Upper lobe of right lung (tissue), 1 donor: ENCODE measurements around the gene MTERF2. TPM values are rescaled to one million over a fixed set of nuclear protein-coding genes. Genes with fewer than 3 reads are reported as not detected.

Experiments
- ATAC-seq: fragments of 200-7000 bp; cut with Tn5 transposase; one replicate; pipeline ENCODE4 v1.9.1; 2020; ENCODE audit warnings: mild to moderate bottlenecking, moderate library complexity
- DNase-seq: peaks from one replicate; pipeline ENCODE4 v3.0.0-alpha.2; 2020
- H3K27ac ChIP-seq: fragments of 200-600 bp; one replicate; pipeline ENCODE4 v1.8.0; 2022
- H3K27me3 ChIP-seq: fragments of 200-600 bp; one replicate; pipeline ENCODE4 v1.8.0; 2022; ENCODE audit warnings: mild to moderate bottlenecking
- H3K36me3 ChIP-seq: fragments of 200-600 bp; one replicate; pipeline ENCODE4 v1.8.0; 2022
- H3K4me1 ChIP-seq: fragments of 200-600 bp; one replicate; pipeline ENCODE4 v1.8.0; 2022
- H3K4me3 ChIP-seq: fragments of 200-600 bp; one replicate; pipeline ENCODE4 v1.8.0; 2022; ENCODE audit warnings: mild to moderate bottlenecking
- H3K9me3 ChIP-seq: fragments of 200-600 bp; one replicate; pipeline ENCODE4 v1.8.0; 2022
- intact Hi-C: fragments of 100-400 bp; cut with DNase I; formaldehyde crosslinking; loops from one replicate; pipeline ENCODE4 v1.11.0; 2022
- total RNA-seq: library from RNA; stranded (reverse); fragmentation: NEBNext Ultra II Directional; extraction: Animal tissue kit (Norgen Biotek cat#: 25700); gene quantifications from one replicate; pipeline ENCODE4 v1.2.1, GENCODE V29; 2021
- TF ChIP-seq, protein P1 (sequence below): fragments of 200-600 bp; IDR thresholded peaks from one replicate; pipeline ENCODE4 v1.8.0; 2022; ENCODE audit warnings: antibody characterized with exemption
- donor health status: DM: no; HTN: yes; CAD: no; lungs with severe emphysema.

MTERF2 gene
- total RNA-seq, 1 donor from 2014 or later = 10.9 TPM

- H3K4me1 ChIP-seq = no peaks in the 10 kb centered on the region
- no peaks in the 10 kb centered on the region for H3K9me3 ChIP-seq
- no peaks in the 10 kb centered on the region for H3K36me3 ChIP-seq
- intact Hi-C loops = no loop called here
- TF ChIP-seq, protein P1, sequence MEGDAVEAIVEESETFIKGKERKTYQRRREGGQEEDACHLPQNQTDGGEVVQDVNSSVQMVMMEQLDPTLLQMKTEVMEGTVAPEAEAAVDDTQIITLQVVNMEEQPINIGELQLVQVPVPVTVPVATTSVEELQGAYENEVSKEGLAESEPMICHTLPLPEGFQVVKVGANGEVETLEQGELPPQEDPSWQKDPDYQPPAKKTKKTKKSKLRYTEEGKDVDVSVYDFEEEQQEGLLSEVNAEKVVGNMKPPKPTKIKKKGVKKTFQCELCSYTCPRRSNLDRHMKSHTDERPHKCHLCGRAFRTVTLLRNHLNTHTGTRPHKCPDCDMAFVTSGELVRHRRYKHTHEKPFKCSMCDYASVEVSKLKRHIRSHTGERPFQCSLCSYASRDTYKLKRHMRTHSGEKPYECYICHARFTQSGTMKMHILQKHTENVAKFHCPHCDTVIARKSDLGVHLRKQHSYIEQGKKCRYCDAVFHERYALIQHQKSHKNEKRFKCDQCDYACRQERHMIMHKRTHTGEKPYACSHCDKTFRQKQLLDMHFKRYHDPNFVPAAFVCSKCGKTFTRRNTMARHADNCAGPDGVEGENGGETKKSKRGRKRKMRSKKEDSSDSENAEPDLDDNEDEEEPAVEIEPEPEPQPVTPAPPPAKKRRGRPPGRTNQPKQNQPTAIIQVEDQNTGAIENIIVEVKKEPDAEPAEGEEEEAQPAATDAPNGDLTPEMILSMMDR = no peak
- no peak overlapping the region for H3K27ac ChIP-seq
- no peaks in the 10 kb centered on the region for H3K27me3 ChIP-seq
- DNase-seq = no peak
- ATAC-seq = no peak
- H3K4me3 ChIP-seq = no peak overlapping the region
Measured at GRCh38 chr12:106947461-106947860, 39.5 kb downstream of the MTERF2 start.

- no peak for ATAC-seq
- H3K9me3 ChIP-seq = no peaks in the 10 kb centered on the region
- H3K27me3 ChIP-seq = no peaks in the 10 kb centered on the region
- H3K36me3 ChIP-seq = no peaks in the 10 kb centered on the region
- TF ChIP-seq, protein P1 = no peak
- intact Hi-C loops = no loop called here
- H3K4me3 ChIP-seq = no peak overlapping the region
- no peaks in the 10 kb centered on the region for H3K4me1 ChIP-seq
- no peak overlapping the region for H3K27ac ChIP-seq
- no peak for DNase-seq
Measured at GRCh38 chr12:106945261-106945851, 41.6 kb downstream of the MTERF2 start.

DNA sequence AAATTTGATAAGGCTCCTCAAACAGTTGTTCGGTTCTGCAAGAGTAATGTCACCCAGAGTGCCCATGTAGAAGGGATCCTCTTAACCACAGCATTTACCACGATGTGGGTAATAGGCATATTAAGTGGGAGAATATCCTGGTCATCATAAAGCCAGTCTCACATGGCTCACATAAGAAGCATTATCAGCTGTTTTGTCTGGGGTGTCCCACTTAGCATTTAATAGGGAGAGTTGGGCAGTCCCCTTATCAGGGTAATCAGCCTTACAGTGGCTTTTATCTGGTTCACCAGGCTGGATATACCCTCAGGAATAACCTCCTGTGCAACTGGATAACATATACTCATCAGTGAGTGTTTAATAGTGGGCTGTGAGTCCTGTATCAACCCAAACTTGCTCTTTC is 44.2 kb downstream of the MTERF2 start:
- no peak for DNase-seq
- Histone ChIP-seq H3K27ac (no peak overlapping the region), H3K36me3 (no peaks in the 10 kb centered on the region), H3K4me1 (no peaks in the 10 kb centered on the region), H3K4me3 (no peak overlapping the region), H3K27me3 (no peaks in the 10 kb centered on the region), H3K9me3 (no peaks in the 10 kb centered on the region)
- TF ChIP-seq, protein P1 = no peak
- intact Hi-C loops = no loop called here
- no peak for ATAC-seq

DNA sequence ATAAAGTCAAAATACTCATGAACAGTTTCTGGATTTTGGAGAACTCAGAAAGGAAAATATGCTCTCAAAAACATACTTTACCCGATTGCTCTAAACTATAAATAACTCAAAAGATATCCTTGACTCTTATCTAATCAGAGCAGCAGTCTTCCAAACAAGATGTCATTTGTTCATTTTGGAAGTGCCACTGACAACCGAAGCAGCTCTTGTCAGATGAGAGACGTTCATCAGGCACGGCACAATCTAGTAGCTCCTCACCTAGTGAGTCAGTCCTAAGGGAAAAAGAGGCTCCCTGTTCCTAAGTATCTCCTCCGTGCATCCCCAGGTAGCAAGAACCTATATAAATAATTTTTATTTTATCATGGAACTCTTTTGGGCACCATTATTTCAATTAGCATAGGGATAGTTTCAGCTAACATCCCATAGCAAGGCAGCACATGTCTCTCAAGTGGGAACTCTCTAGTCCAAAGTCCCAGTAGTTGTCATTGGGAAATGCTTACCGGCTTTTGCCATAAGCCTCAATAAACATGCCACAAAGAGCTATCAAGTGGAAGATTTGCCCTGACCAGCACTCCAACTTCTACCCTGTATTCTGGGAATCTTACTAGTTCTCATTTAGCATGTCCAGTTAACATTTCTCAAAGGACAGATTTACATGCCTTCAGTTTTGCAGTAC is 45.3 kb downstream of the MTERF2 start:
- Histone ChIP-seq H3K4me3 (no peak overlapping the region), H3K9me3 (no peaks in the 10 kb centered on the region), H3K27ac (no peak overlapping the region), H3K27me3 (no peaks in the 10 kb centered on the region), H3K4me1 (no peaks in the 10 kb centered on the region), H3K36me3 (no peaks in the 10 kb centered on the region)
- TF ChIP-seq, protein P1 = no peak
- DNase-seq (no peak), ATAC-seq (no peak)
- intact Hi-C loops = no loop called here

DNA sequence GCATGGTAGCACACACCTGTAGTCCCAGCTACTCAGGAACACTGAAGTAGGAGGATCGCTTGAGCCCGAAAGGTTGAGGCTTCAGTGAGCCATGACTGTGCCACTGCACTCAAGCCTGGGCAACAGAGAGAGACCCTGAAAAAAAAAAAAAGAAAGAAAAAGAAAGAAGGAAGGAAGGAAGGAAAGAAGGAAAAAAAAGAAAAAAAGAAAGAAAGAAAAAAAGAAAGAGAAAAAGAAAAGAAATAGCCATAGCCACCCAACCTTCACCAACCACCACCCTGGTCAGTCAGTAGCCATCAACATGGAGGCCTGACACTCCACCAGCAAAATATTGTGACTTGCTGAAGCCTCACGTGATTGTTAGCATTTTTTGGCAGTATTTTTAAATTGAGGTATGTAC is 52.7 kb downstream of the MTERF2 start:
- no peak for ATAC-seq
- H3K27ac ChIP-seq = no peak overlapping the region
- TF ChIP-seq, protein P1 = no peak

More for the DNA sequence above, 52.7 kb downstream of the MTERF2 start:
- H3K36me3 ChIP-seq = no peaks in the 10 kb centered on the region
- H3K4me1 ChIP-seq = no peaks in the 10 kb centered on the region
- H3K27me3 ChIP-seq = no peaks in the 10 kb centered on the region
- intact Hi-C loops = no loop called here
- no peaks in the 10 kb centered on the region for H3K9me3 ChIP-seq
- no peak overlapping the region for H3K4me3 ChIP-seq
- no peak for DNase-seq

Other genes with a start within 250 kb of the MTERF2 start
- 11.6 TPM for gene RIC8B, start 212.5 kb downstream of the MTERF2 start, total RNA-seq
- gene TMEM263, start 31.2 kb downstream of the MTERF2 start, total RNA-seq = 32.6 TPM
- gene CRY1, start 106.4 kb upstream of the MTERF2 start, total RNA-seq = 16.9 TPM